Ovary (tissue), 9 donors: ENCODE measurements around the gene GPHN. TPM values are rescaled to one million over a fixed set of nuclear protein-coding genes. Genes with fewer than 3 reads are reported as not detected.

Experiments
- DNase-seq, 5 donors: peaks; one replicate each; pipeline ENCODE4 v3.0.0-alpha.2; 2019 to 2020
- H3K27ac ChIP-seq, 2 donors: fragments of 200-600 bp; one replicate each; pipeline versions ENCODE4 v1.5.1 to v1.8.0; 2019 to 2022
- H3K27me3 ChIP-seq: fragments of 200-600 bp; one replicate; pipeline ENCODE4 v1.8.0; 2022
- H3K36me3 ChIP-seq: fragments of 200-600 bp; sonication (generic); one replicate; pipeline ENCODE4 v1.5.1; 2019
- H3K4me1 ChIP-seq: one replicate; pipeline ENCODE4 v1.8.1; 2013; ENCODE audit warnings: mild to moderate bottlenecking, moderate library complexity; ENCODE audit not compliant: insufficient read depth
- H3K4me3 ChIP-seq: fragments of 200-600 bp; sonication (generic); one replicate; pipeline ENCODE4 v1.5.1; 2017
- H3K9me3 ChIP-seq, 2 donors: fragments of 200-600 bp in 1 of 2; sonication (generic) in 1 of 2; one replicate each; pipeline versions ENCODE4 v1.5.1 to v1.8.1; 2013 to 2019; ENCODE audit warnings: mild to moderate bottlenecking in 1 of 2, moderate library complexity in 1 of 2
- CTCF ChIP-seq, 3 donors: fragments of 450-650 bp in 2 of 3; fragments of 200-600 bp in 1 of 3; IDR thresholded peaks; one replicate each; pipeline versions ENCODE4 v1.5.1 to v1.8.0; 2016 to 2022; ENCODE audit warnings: antibody characterized with exemption in 3 of 3, mild to moderate bottlenecking in 1 of 3
- EP300 ChIP-seq: sonication (generic); formaldehyde crosslinking; IDR thresholded peaks from one replicate; pipeline ENCODE4 v1.6.1; 2017; ENCODE audit warnings: antibody characterized with exemption
- POLR2A ChIP-seq: fragments of 450-650 bp; IDR thresholded peaks from one replicate; pipeline ENCODE4 v1.6.1; 2017; ENCODE audit warnings: antibody characterized with exemption, mild to moderate bottlenecking, moderate library complexity
- whole genome bisulfite sequencing, 3 donors: extraction: QIAGEN DNeasy Blood & Tissue Kit in 1 of 3; methylation state at CpG; one replicate each; pipeline versions ENCODE4 v1.1.5 to v1.1.7; 2013 to 2017; 5-methylcytosine and 5-hydroxymethylcytosine counted together
- intact Hi-C, 4 donors: fragments of 100-400 bp; cut with DNase I; formaldehyde crosslinking; loops; one replicate each; pipeline versions ENCODE4 v1.11.0 to v1.15.1; 2022 to 2023
- polyA plus RNA-seq, 2 donors: library from polyadenylated mRNA; stranded (reverse); fragments of 200-250 nt in 1 of 2; fragments of 350-450 nt in 1 of 2; fragmentation: Illumina TruSeq in 1 of 2; extraction: RNeasy Lipid Tissue Mini Kit (QIAGEN cat#74804) in 1 of 2; gene quantifications; one replicate each; pipeline ENCODE4 v1.2.3, GENCODE V29; 2013 to 2014
- total RNA-seq, 7 donors: library from RNA; depleted of rRNA in 2 of 7; stranded (reverse); fragments of >200 nt in 2 of 7; fragmentation: NEBNext Ultra II Directional in 3 of 7; extraction: Animal tissue kit (Norgen Biotek cat#: 25700) in 3 of 7; gene quantifications; one replicate each; pipeline versions ENCODE4 v1.1.0 to v1.2.4, GENCODE V29; 2016 to 2023
- donor health status: DM: no; HTN: no; CAD: no; lungs with moderate emphysema.
- donor health status: DM: no; HTN: no; CAD: no.
- donor health status: Bipolar disorder and iron deficiency.
- donor health status: DM: yes; HTN: yes; CAD: no.
- donor health status: DM: no; HTN: no; CAD: no.
- donor health status: DM: yes; HTN: yes; CAD: no.

Gene GPHN
- total and polyA plus RNA-seq, 9 donors = 8.3 to 44.9 (median 20.3) TPM

DNA sequence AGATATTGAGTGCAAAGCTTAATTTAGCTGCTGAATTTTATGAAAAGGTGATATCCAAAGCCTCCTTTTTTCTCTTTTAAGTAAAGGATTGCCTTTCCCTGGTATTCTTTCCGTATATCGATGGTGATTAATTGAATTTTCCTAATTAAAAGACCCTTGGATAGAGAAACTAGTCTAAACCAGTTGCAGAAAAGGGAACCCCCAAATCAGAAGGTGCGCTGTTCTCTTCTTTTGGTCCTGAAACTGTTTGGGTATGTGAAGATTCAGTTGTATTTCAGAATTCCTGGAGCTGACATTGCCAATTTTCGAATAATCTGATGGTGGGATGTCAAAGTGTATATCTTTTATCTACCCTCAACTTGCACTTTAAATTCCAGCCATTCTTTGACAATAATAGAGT is 1.9 kb downstream of the GPHN start:
- peaks cover 3% of the 10 kb centered on the region for H3K4me1 ChIP-seq
- WGBS, 3 donors = 27 to 44% (median 36%) methylated on average over 4 of the region's 4 CpGs
- intact Hi-C loops = no loop called here
- TF ChIP-seq POLR2A = no peak
- no peak for TF ChIP-seq CTCF (IDR thresholded peaks at IDR 0.05)
- no peak for TF ChIP-seq EP300
- no peak overlapping the region for H3K27ac ChIP-seq
- no peaks in the 10 kb centered on the region for H3K27me3 ChIP-seq
- no peaks in the 10 kb centered on the region for H3K36me3 ChIP-seq
- no peaks in the 10 kb centered on the region for H3K9me3 ChIP-seq
- no peak for DNase-seq
- peak overlapping the region; percentile 92 for H3K4me3 ChIP-seq

- intact Hi-C loops = no loop called here
- no peaks in the 10 kb centered on the region for H3K36me3 ChIP-seq
- H3K27ac ChIP-seq = no peak overlapping the region
- H3K4me1 ChIP-seq = no peaks in the 10 kb centered on the region
- H3K4me3 ChIP-seq = no peak overlapping the region
- H3K27me3 ChIP-seq = no peaks in the 10 kb centered on the region
- TF ChIP-seq CTCF (IDR thresholded peaks at IDR 0.05) (no peak), POLR2A (no peak)
- WGBS, 3 donors = 89 to 99% (median 93%) methylated on average over 1 of the region's 1 CpG
- H3K9me3 ChIP-seq = no peaks in the 10 kb centered on the region
- DNase-seq = no peak
Observed at GRCh38 chr14:66511849-66512248, 3.9 kb downstream of the GPHN start.

GRCh38 chr14:66514213-66514612 is 6.3 kb downstream of the GPHN start:
- 92 to 94% (median 93%) methylated on average over 2 of the region's 2 CpGs for WGBS, 3 donors
- TF ChIP-seq POLR2A = no peak
- no peak for TF ChIP-seq EP300
- TF ChIP-seq CTCF (IDR thresholded peaks at IDR 0.05) = no peak
- intact Hi-C loops = no loop called here

GRCh38 chr14:66530526-66530925 is 22.6 kb downstream of the GPHN start:
- WGBS, 3 donors = 94 to 96% (median 95%) methylated on average over 9 of the region's 9 CpGs
- intact Hi-C loops = no loop called here
- no peak for DNase-seq

More at GRCh38 chr14:66514213-66514612, 6.3 kb downstream of the GPHN start:
- Histone ChIP-seq H3K36me3 (no peaks in the 10 kb centered on the region), H3K27me3 (no peaks in the 10 kb centered on the region), H3K27ac (no peak overlapping the region), H3K9me3 (no peaks in the 10 kb centered on the region), H3K4me3 (no peak overlapping the region), H3K4me1 (no peaks in the 10 kb centered on the region)
- DNase-seq = no peak

More at GRCh38 chr14:66530526-66530925, 22.6 kb downstream of the GPHN start:
- H3K4me1 ChIP-seq = peaks cover 2% of the 10 kb centered on the region
- H3K27me3 ChIP-seq = no peaks in the 10 kb centered on the region
- no peak overlapping the region for H3K4me3 ChIP-seq
- H3K36me3 ChIP-seq = no peaks in the 10 kb centered on the region
- TF ChIP-seq POLR2A (no peak), EP300 (no peak), CTCF (IDR thresholded peaks at IDR 0.05) (no peak)
- H3K9me3 ChIP-seq = no peaks in the 10 kb centered on the region
- no peak overlapping the region for H3K27ac ChIP-seq
